EL (cell line): ENCODE measurements around the gene TMEM69.
"Not testable (repeated sequence)": the region's sequence is repeated elsewhere in the genome, so short reads cannot be mapped to it uniquely, and the experiment has no call there.

Experiments
- DNase-seq: peaks from one replicate; pipeline ENCODE4 v3.0.0-alpha.2; 2016

The TMEM69 gene

GRCh38 chr1:45679123-45679522 lies 8.9 kb upstream of the TMEM69 start:
- peak; percentile 20 for DNase-seq

DNA sequence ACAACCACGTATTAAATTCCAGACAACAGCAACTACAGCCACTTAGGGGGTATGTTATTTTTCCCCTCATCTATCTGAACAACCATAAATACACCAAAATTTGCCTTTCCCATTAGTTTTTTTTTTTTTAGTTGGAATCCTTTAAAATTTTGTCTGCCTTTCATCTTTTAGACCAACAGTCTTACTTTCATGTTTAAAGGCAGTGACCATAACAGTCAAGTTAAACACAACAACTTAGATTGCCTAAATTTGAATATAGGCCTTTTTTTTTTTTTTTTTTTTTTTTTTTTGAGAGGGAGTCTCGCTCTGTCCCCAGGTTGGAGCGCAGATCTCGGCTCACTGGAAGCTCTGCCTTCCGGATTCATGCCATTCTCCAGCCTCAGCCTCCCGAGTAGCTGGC lies 5.0 kb upstream of the TMEM69 start:
- DNase-seq: no peak

- DNase-seq: no peak
Observed at GRCh38 chr1:45684402-45684801, 3.6 kb upstream of the TMEM69 start.

DNA sequence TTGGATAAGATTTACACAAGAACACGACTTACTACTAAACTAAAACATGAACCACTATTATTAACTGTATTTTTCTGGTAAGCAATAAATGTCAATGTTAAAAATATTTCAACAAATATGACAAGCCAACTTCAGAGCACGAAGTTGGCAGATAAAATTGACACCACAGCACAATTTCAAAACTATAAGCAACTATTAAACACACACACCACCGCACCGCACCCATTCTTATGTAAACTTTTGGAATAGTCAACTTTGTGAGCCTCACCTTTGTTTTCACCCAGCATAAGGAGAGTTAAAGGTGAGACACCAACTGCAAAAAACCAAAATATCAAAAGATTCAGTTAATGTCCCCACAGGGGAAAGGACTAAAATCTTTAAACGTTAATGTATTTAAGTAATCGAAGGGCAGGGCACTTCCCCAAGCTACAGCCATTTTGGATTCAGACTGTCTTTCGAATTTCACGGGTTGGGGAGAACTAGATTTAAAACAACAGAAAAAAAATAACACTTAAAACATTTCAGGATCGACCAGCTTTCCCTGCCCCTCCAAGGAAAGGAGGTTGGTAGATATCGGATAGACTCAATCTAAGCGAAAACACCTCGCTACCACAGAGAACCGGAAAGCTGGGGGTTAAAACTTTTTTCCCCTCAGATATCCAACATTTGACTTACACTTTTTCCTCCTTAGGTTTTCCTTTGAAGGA lies 2.5 kb upstream of the TMEM69 start:
- peak; percentile 22 for DNase-seq

DNA sequence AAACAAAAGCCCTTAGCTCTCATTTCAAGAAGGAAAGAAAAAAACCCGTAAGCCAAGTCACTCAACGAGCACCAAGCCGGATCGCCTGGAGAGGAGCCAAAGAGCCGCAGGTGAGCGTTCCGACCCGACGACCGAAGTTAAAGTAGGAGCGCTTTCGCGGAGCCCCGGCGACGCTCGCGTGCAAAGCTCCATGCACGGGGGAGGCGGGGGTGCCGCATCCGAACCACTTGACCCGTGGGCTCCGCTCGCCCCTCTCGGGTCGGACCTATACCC lies 2.0 kb upstream of the TMEM69 start:
- peak; percentile 38 for DNase-seq

DNA sequence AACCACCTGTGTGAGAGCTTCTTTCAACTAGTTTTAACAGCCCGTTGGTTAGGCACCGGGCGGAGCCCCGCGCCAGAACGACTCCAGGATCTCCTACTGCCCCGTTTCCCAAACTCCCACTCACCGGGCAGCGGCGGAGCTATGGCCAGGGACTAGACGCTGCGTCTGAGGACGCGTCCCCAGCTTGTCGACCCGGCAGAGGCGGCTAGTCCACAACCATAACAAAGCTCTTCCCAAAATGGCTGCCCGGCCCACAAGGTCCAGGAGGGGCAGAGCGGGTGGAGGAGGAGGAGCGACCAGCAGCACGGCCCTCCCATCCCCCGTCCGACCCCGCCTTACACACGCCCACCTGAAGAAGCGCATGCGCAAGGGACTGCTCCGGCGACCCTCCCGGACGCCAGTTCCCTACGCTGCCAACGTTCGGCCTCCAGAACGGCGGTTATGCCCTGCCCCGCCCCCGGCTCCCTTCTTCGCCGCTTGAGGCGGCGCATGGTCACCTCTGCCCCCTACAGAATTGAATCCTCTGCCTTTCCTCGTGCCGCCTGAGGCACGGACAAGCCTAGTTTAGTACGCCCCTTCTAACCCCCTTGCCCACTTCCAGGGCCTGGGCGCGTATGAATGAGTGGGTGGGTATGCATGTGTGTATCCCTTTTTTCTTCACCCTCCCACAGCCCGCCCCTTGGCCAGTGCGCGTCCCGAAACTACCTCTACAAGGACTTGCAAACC lies 1.5 kb upstream of the TMEM69 start, which contains the start of gene GPBP1L1:
Gene GPBP1L1, minus strand, starts transcription at position 246 of the 726 bp plus-strand sequence. CDS start 27,446 bp downstream, outside the sequence.
- DNase-seq: peak; percentile 97

DNA sequence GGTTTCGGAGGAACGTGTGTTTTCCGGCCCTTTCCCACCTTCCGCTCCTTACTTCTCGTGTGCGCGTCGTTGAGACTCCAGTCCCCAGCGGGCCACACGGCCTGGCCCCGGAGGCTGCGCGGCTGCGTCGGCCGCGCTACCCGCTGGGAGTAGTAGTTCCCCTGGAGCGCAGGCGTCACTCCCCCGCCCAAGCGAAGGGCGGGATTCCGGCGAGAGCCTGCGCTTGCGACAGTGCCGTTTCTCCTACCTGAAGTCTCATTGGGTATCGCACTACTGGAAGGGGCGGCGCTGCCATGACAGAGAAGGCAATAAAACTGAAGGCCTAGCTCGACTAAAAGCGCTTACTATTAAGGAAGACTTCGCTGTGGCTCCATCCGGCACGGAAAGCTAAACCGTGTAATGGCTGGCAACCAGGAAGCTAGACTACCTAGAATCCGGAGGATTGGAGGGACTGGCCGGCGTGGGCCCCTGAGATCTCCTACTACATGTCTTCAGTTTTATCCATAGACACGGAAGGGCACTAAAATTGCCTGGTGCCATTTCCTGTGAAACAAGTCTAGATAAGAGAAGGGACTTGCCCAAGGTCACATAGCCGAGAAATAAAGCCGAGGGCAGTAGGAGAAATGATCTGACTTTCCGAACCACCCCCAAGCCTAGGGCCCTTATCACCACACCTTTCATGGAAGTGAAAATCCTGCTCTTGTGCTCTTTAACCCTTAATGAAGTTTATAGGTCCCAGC lies 797 bp upstream of the TMEM69 start:
- peak; percentile 99 for DNase-seq

DNA sequence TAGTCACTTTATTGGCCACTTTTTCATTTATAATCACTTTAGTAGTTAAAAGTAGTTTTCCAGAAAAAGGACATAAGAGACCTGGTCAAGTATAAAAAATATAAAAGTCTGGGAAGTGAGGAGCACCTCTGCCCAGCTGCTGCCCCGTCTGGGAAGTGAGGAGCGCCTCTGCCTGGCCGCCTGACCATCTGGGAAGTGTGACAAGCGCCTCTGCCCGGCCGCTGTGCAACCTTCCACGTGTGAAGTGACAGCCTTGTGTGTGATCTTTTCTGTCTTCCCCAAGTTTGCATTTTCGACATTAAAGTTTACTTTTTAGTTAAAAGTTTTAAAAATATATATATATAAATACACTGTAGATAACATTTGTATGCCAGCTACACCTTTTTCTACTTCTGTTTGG lies 5.8 kb downstream of the TMEM69 start:
- not testable (repeated sequence) for DNase-seq

DNA sequence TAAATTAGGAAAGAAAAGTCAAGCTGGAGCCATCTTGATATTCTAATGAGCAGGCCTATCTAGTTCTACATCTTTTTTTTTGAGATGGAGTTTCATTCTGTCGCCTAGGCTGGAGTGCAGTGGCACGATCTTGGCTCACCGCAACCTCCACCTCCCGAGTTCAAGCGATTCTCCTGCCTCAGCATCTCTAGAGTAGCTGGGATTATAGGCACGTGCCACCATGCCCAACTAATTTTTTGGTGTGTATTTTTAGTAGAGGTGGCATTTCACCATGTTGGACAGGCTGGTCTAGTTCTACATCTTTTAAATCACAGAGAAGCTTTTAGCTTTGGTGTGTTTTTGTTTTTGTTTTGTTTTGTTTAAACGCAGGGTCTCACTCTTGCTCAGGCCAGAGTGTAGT lies 6.8 kb downstream of the TMEM69 start:
- DNase-seq: no peak

- no peak for DNase-seq
Observed at GRCh38 chr1:45704637-45705036, 16.7 kb downstream of the TMEM69 start.

DNA sequence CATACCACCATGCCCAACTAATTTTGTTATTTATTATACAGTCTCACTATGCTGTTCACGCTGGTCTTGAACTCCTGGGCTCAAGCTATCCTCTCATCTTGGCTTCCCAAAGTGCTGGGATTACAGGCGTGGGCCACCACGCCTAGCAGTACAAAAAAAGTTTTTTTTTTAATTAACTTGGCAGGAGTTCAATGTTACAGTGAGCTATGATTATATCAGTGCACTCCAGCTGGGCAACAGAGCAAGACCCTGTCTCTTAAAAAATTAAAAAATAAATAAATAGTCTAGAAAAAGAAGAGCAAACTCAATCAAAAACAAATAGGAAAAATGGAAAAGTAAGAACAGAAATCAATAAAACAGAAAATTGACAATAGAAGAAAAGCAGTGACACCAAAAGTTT lies 25.7 kb downstream of the TMEM69 start:
- DNase-seq: no peak

- no peak for DNase-seq
Observed at GRCh38 chr1:45716700-45717099, 28.7 kb downstream of the TMEM69 start.

- peak; percentile 44 for DNase-seq
Observed at GRCh38 chr1:45717386-45717785, 29.4 kb downstream of the TMEM69 start.

- DNase-seq: no peak
Observed at GRCh38 chr1:45718289-45718688, 30.3 kb downstream of the TMEM69 start.

- peak; percentile 66 for DNase-seq
Observed at GRCh38 chr1:45721207-45721606, 33.2 kb downstream of the TMEM69 start.

DNA sequence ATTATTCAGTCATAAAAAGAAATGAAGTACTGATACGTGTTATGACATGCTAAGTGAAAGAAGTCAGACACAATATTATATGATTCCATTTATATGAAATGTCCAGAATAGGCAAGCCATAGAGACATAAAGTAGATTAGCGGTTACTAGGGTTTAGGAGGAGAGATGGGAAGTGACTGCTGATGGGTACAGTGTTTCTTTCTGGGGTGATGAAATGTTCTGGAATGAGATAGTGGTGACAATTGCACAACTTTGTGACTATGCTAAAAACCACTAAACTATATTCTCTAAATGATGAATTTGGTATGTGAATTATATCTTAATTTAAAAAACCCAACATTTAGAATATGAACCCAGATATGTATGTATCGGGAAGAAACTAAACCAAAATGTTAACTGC lies 34.8 kb downstream of the TMEM69 start:
- peak; percentile 45 for DNase-seq

DNA sequence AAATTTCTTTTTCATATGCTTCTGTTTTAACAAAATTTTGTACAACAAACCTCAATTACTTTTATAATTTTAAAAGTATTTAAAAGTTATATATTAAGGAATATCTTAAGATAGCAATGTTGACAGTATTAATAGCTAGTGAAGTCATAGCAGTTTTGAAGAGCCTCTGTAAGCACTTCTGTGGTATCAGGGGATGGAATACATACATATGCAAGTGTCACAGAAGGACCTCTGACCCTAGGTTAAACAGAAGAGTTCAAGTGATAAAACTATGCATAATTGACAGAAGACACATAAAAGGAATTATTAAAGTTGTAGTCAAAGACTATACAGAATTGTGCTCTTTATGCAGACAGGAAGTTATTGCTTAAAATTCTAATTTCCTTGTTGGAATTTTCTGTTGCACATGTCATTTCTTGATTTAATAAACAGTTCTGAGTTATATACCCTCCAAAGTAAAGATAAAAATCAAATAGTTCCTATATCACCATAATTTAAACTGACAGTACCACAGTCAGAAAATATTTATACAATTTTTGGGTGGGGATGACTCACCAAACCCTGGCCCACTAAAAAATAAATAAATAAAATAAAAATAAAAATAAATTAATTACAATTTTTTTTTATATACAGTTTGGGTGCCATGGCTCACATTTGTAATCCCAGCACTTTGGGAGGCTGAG lies 35.4 kb downstream of the TMEM69 start:
- DNase-seq: peak; percentile 25

DNA sequence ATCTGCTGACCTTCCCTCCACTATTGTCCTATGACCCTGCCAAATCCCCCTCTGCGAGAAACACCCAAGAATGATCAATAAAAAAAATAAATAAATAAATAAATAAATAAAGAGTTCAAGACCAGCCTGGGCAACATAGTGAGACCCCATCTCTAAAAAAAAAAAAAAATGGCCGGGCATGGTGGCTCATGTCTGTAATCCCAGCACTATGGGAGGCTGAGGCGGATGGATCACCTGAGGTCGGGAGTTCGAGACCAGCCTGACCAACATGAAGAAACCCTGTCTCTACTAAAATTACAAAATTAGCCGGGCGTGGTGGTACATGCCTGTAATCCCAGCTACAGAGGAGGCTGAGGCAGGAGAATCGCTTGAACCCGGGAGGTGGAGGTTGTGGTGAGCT lies 38.0 kb downstream of the TMEM69 start:
- not testable (repeated sequence) for DNase-seq

DNA sequence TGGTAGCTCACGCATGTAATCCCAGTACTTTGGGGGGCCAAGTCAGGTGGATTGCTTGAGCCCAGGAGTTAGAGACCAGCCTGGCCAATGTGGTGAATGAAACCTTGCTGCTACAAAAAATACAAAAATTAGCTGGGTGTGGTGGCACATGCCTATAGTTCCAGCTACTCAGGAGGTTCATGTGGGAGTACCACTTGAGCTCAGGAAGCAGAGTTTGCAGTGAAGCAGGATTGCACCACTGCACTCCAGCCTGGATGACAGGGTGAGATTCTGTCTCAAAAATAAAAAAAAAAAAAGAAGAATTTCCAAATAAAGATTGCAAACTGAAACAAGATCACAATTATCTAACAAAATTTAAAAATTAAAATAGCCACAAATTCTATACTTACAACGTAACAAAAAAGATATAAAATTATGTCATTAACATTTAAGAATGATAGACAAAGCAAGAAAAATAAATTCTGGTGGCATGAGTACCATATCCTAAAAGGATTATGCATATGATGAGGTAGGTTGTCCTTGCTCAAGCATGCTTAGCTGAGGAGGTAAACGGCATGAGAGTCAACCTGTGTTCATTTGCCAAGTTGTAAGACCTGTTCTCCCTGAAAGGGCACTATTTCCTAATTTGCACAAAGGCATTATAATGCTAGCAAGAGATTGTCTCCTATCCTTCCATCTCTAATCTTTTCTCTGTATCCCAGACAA lies 42.2 kb downstream of the TMEM69 start:
- DNase-seq: no peak

DNA sequence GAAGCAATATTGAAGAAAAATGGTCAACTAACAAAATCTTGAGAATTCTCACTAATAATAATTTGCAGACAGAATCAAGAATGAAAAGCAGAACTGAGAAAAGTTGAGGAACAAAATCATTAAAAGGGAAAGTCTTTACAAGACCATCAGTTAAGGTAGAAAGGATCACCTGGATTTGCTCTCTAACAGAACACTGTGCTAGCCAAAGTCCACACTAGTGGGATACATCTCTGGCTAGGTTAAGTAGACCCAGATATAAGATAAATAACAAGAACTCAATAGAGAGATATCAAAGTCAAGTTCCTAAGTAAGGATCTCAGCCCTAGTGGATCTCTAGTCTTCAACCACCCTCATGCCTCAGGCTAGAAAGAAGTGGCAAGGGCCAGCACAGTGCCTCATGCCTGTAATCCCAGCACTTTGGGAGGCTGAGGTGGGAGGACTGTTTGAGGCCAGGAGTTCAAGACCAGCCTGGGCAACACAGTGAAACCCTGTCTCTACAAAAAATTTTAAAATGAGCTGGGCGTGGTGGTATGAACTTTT lies 42.9 kb downstream of the TMEM69 start:
- no peak for DNase-seq

GRCh38 chr1:45739137-45739536 lies 51.2 kb downstream of the TMEM69 start:
- no peak for DNase-seq

GRCh38 chr1:45739641-45740156 lies 51.7 kb downstream of the TMEM69 start:
- not testable (repeated sequence) for DNase-seq
